ENCODE results near the gene CTDP1. TPM values are rescaled to one million over a fixed set of nuclear protein-coding genes. Genes with fewer than 3 reads are reported as not detected.

The CTDP1 gene
- total and polyA plus RNA-seq, 12 donors = 3.8 to 23.9 (median 15.8) TPM

- Histone ChIP-seq H3K9me3 (replicated peaks in 1 of 3) (no peaks in the 10 kb centered on the region), H3K4me3 (no peak overlapping the region), H3K4me1 (replicated peaks in 1 of 2) (no peaks in the 10 kb centered on the region), H3K27ac (no peak overlapping the region), H3K36me3 (replicated peaks in 1 of 2) (peaks cover 0 to 39% of the 10 kb centered on the region in 2 donors), H3K27me3 (no peaks in the 10 kb centered on the region)
- intact Hi-C loops (cut with DNase I) = no loop called here
- DNase-seq = no peak
- TF ChIP-seq CTCF (IDR thresholded peaks at IDR 0.05) (no peak), POLR2A (IDR thresholded peaks at IDR 0.05) (no peak)
- WGBS, 4 donors = 89 to 95% (median 93%) methylated on average over 9 to 13 of the region's 13 CpGs
Observed at GRCh38 chr18:79695269-79695668, 15.7 kb downstream of the CTDP1 start.

- Histone ChIP-seq H3K36me3 (replicated peaks in 1 of 2) (peaks cover 0 to 39% of the 10 kb centered on the region in 2 donors), H3K27me3 (no peaks in the 10 kb centered on the region), H3K4me1 (replicated peaks in 1 of 2) (no peaks in the 10 kb centered on the region), H3K4me3 (no peak overlapping the region), H3K9me3 (replicated peaks in 1 of 3) (no peaks in the 10 kb centered on the region), H3K27ac (no peak overlapping the region)
- WGBS, 4 donors = 89 to 97% (median 94%) methylated on average over 52 to 53 of the region's 53 CpGs
- no peak for TF ChIP-seq POLR2A (IDR thresholded peaks at IDR 0.05)
- no peak for TF ChIP-seq CTCF (IDR thresholded peaks at IDR 0.05)
- intact Hi-C loops (cut with DNase I) = no loop called here
- DNase-seq = no peak
Observed at GRCh38 chr18:79695856-79696850, 16.6 kb downstream of the CTDP1 start.

- no peak for DNase-seq
- H3K27me3 ChIP-seq = no peaks in the 10 kb centered on the region
- TF ChIP-seq CTCF (IDR thresholded peaks at IDR 0.05) (no peak), POLR2A (IDR thresholded peaks at IDR 0.05) (no peak)
- H3K27ac ChIP-seq = no peak overlapping the region
- WGBS, 4 donors = 90 to 95% (median 93%) methylated on average over 15 to 24 of the region's 24 CpGs
- H3K4me3 ChIP-seq = no peak overlapping the region
- no peaks in the 10 kb centered on the region for H3K9me3 ChIP-seq (replicated peaks in 1 of 3)
- H3K4me1 ChIP-seq (replicated peaks in 1 of 2) = no peaks in the 10 kb centered on the region
- intact Hi-C loops (cut with DNase I) = no loop called here
- peaks cover 0 to 39% of the 10 kb centered on the region in 2 donors for H3K36me3 ChIP-seq (replicated peaks in 1 of 2)
Observed at GRCh38 chr18:79697178-79697577, 17.6 kb downstream of the CTDP1 start.

- Histone ChIP-seq H3K27ac (no peak overlapping the region), H3K27me3 (no peaks in the 10 kb centered on the region), H3K4me1 (replicated peaks in 1 of 2) (no peaks in the 10 kb centered on the region), H3K4me3 (no peak overlapping the region), H3K9me3 (replicated peaks in 1 of 3) (no peaks in the 10 kb centered on the region), H3K36me3 (replicated peaks in 1 of 2) (peaks cover 0 to 39% of the 10 kb centered on the region in 2 donors)
- DNase-seq = no peak
- intact Hi-C loops (cut with DNase I) = no loop called here
- WGBS, 4 donors = 92 to 96% (median 95%) methylated on average over 21 to 22 of the region's 22 CpGs
- TF ChIP-seq POLR2A (IDR thresholded peaks at IDR 0.05) (no peak), CTCF (IDR thresholded peaks at IDR 0.05) (no peak)
Observed at GRCh38 chr18:79697976-79698375, 18.4 kb downstream of the CTDP1 start.

Measured in adrenal gland (tissue), 12 donors.